HepG2 (cell line): Measurements from ENCODE around the gene TIMM23. TPM values are rescaled to one million over a fixed set of nuclear protein-coding genes. Genes with fewer than 3 reads are reported as not detected.
"Not testable (repeated sequence)": the region's sequence is repeated elsewhere in the genome, so short reads cannot be mapped to it uniquely, and the experiment has no call there.

Source experiments
- HNF4A ChIP-seq: sonication (generic); formaldehyde crosslinking; IDR thresholded peaks from 2 replicates; pipeline ENCODE4 v1.4.0; 2020; ENCODE audit warnings: missing genetic modification reagents
- NR2F6 ChIP-seq, 2 experiments: IDR thresholded peaks; 2 replicates each; pipeline ENCODE4 v1.6.1; 2016; ENCODE audit warnings: antibody characterized with exemption in 1 of 2, mild to moderate bottlenecking in 1 of 2
- POGZ ChIP-seq: sonication (generic); formaldehyde crosslinking; IDR thresholded peaks from 2 replicates; pipeline ENCODE4 v1.4.0; 2020; ENCODE audit warnings: mild to moderate bottlenecking, missing genetic modification reagents
- RAD21 ChIP-seq: fragments of 450-650 bp; formaldehyde crosslinking; IDR thresholded peaks from 2 replicates; pipeline ENCODE4 v1.5.0; 2020; ENCODE audit warnings: mild to moderate bottlenecking
- SALL1 ChIP-seq: sonication (generic); formaldehyde crosslinking; IDR thresholded peaks from 2 replicates; pipeline ENCODE4 v1.8.0; 2022; ENCODE audit warnings: mild to moderate bottlenecking, missing genetic modification reagents
- SOX6 ChIP-seq, 2 experiments: fragments of 450-650 bp in 1 of 2; sonication (generic) in 1 of 2; formaldehyde crosslinking in 1 of 2; IDR thresholded peaks; 2 replicates each; pipeline versions ENCODE4 v1.4.0 to v1.6.1; 2017 to 2020; ENCODE audit warnings: antibody characterized with exemption in 1 of 2, mild to moderate bottlenecking in 1 of 2, missing genetic modification reagents in 1 of 2
- SPEN ChIP-seq: sonication (generic); formaldehyde crosslinking; IDR thresholded peaks from 2 replicates; pipeline ENCODE4 v1.5.1; 2020; ENCODE audit warnings: low read depth, mild to moderate bottlenecking, missing genetic modification reagents
- ZFY ChIP-seq: sonication (generic); formaldehyde crosslinking; IDR thresholded peaks from 2 replicates; pipeline ENCODE4 v1.4.0; 2020; ENCODE audit warnings: missing genetic modification reagents
- ZMYM3 ChIP-seq: sonication (generic); formaldehyde crosslinking; IDR thresholded peaks from 2 replicates; pipeline ENCODE4 v1.5.1; 2020; ENCODE audit warnings: mild to moderate bottlenecking, missing genetic modification reagents
- ZNF331 ChIP-seq: sonication (generic); formaldehyde crosslinking; IDR thresholded peaks from 2 replicates; pipeline ENCODE4 v1.4.0; 2020; ENCODE audit warnings: missing genetic modification reagents
- ZNF644 ChIP-seq: IDR thresholded peaks from 2 replicates; pipeline ENCODE4 v1.6.1; 2016; ENCODE audit warnings: low read depth
- ZNF687 ChIP-seq: sonication (generic); formaldehyde crosslinking; IDR thresholded peaks from 2 replicates; pipeline ENCODE4 v1.5.1; 2020; ENCODE audit warnings: mild to moderate bottlenecking, missing genetic modification reagents, moderate library complexity
- polyA plus RNA-seq, 8 experiments: library from polyadenylated mRNA; depleted of rRNA in 3 of 8; stranded (reverse) in 7 of 8; unstranded in 1 of 8; fragments of >200 nt; fragmentation: Illumina TruSeq in 4 of 8; extraction: Trizol in 4 of 8; gene quantifications; 2 replicates each; pipeline versions ENCODE4 v1.2.1 to v1.2.3, GENCODE V29; 2011 to 2016; ENCODE audit warnings: low read depth in 4 of 8, missing spikeins in 1 of 8, mixed read lengths in 1 of 8; ENCODE audit not compliant: insufficient read depth in 1 of 8
- total RNA-seq, 5 experiments: library from RNA; depleted of rRNA; stranded (reverse); fragments of >200 nt; fragmentation: Illumina TruSeq; extraction: Trizol; gene quantifications; 2 replicates each; pipeline ENCODE4 v1.2.3, GENCODE V29; 2016; ENCODE audit warnings: low read depth in 1 of 5
- TF ChIP-seq, protein P1 (sequence below): sonication (generic); formaldehyde crosslinking; IDR thresholded peaks from 2 replicates; pipeline ENCODE4 v1.5.0; 2020; ENCODE audit warnings: mild to moderate bottlenecking, missing genetic modification reagents, moderate library complexity
- TF ChIP-seq, protein P2 (sequence below): sonication (generic); formaldehyde crosslinking; IDR thresholded peaks from 2 replicates; pipeline ENCODE4 v1.4.0; 2020; ENCODE audit warnings: missing genetic modification reagents, mild to moderate bottlenecking, borderline replicate concordance
- TF ChIP-seq, protein P3 (sequence below): sonication (generic); formaldehyde crosslinking; IDR thresholded peaks from 2 replicates; pipeline ENCODE4 v1.5.0; 2020; ENCODE audit warnings: mild to moderate bottlenecking, missing genetic modification reagents
- TF ChIP-seq, protein P4 (sequence below): IDR thresholded peaks from 2 replicates; pipeline ENCODE4 v1.6.1; 2016; ENCODE audit warnings: mild to moderate bottlenecking

TIMM23 gene
- total and polyA plus RNA-seq, 2 of the 13 experiments (the other 11 are each of a cell fraction or from before 2014, with no cell fraction given): 80.2 to 98.6 TPM

GRCh38 chr10:45983538-45984186 lies 11.4 kb downstream of the TIMM23 start (continued):
- TF ChIP-seq, protein P1, sequence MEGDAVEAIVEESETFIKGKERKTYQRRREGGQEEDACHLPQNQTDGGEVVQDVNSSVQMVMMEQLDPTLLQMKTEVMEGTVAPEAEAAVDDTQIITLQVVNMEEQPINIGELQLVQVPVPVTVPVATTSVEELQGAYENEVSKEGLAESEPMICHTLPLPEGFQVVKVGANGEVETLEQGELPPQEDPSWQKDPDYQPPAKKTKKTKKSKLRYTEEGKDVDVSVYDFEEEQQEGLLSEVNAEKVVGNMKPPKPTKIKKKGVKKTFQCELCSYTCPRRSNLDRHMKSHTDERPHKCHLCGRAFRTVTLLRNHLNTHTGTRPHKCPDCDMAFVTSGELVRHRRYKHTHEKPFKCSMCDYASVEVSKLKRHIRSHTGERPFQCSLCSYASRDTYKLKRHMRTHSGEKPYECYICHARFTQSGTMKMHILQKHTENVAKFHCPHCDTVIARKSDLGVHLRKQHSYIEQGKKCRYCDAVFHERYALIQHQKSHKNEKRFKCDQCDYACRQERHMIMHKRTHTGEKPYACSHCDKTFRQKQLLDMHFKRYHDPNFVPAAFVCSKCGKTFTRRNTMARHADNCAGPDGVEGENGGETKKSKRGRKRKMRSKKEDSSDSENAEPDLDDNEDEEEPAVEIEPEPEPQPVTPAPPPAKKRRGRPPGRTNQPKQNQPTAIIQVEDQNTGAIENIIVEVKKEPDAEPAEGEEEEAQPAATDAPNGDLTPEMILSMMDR (CRISPR knock-in tag): peak; percentile 73
- TF ChIP-seq ZNF644 (CRISPR knock-in tag) (peak; percentile 44; the same call in 1 of the 2 replicates), SOX6 (CRISPR knock-in tag; IDR thresholded peaks at IDR 0.05) (0 out of 2 replicates have a peak, but pooled peaks have one; percentile 17), POGZ (CRISPR knock-in tag) (0 out of 2 replicates have a peak, but pooled peaks have one; percentile 50), SALL1 (CRISPR knock-in tag) (peak; percentile 59; the same call in 1 of the 2 replicates), ZFY (CRISPR knock-in tag) (peak; percentile 48; the same call in 1 of the 2 replicates), NR2F6 (CRISPR knock-in tag; IDR thresholded peaks at IDR 0.05) (peak; percentile 59; the same call in 1 of the 2 replicates), ZMYM3 (CRISPR knock-in tag) (peak; percentile 80; the same call in 1 of the 2 replicates), RAD21 (CRISPR knock-in tag) (peak; percentile 55; the same call in 1 of the 2 replicates), SPEN (CRISPR knock-in tag) (peak; percentile 50; the same call in 1 of the 2 replicates), ZNF687 (CRISPR knock-in tag) (peak; percentile 51), ZNF331 (CRISPR knock-in tag) (0 out of 2 replicates have a peak, but pooled peaks have one; percentile 20), HNF4A (CRISPR knock-in tag) (0 out of 2 replicates have a peak, but pooled peaks have one; percentile 19)
- TF ChIP-seq SOX6, NR2F6 (IDR thresholded peaks at IDR 0.05): not testable (repeated sequence)
- TF ChIP-seq, protein P2, sequence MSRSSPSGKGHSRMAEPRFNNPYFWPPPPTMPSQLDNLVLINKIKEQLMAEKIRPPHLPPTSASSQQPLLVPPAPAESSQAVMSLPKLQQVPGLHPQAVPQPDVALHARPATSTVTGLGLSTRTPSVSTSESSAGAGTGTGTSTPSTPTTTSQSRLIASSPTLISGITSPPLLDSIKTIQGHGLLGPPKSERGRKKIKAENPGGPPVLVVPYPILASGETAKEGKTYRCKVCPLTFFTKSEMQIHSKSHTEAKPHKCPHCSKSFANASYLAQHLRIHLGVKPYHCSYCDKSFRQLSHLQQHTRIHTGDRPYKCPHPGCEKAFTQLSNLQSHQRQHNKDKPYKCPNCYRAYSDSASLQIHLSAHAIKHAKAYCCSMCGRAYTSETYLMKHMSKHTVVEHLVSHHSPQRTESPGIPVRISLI (CRISPR knock-in tag): peak; percentile 19; the same call in 1 of the 2 replicates
- TF ChIP-seq, protein P3, sequence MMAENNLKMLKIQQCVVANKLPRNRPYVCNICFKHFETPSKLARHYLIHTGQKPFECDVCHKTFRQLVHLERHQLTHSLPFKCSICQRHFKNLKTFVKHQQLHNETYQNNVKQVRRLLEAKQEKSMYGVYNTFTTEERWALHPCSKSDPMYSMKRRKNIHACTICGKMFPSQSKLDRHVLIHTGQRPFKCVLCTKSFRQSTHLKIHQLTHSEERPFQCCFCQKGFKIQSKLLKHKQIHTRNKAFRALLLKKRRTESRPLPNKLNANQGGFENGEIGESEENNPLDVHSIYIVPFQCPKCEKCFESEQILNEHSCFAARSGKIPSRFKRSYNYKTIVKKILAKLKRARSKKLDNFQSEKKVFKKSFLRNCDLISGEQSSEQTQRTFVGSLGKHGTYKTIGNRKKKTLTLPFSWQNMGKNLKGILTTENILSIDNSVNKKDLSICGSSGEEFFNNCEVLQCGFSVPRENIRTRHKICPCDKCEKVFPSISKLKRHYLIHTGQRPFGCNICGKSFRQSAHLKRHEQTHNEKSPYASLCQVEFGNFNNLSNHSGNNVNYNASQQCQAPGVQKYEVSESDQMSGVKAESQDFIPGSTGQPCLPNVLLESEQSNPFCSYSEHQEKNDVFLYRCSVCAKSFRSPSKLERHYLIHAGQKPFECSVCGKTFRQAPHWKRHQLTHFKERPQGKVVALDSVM: peak; percentile 98
- TF ChIP-seq, protein P4, sequence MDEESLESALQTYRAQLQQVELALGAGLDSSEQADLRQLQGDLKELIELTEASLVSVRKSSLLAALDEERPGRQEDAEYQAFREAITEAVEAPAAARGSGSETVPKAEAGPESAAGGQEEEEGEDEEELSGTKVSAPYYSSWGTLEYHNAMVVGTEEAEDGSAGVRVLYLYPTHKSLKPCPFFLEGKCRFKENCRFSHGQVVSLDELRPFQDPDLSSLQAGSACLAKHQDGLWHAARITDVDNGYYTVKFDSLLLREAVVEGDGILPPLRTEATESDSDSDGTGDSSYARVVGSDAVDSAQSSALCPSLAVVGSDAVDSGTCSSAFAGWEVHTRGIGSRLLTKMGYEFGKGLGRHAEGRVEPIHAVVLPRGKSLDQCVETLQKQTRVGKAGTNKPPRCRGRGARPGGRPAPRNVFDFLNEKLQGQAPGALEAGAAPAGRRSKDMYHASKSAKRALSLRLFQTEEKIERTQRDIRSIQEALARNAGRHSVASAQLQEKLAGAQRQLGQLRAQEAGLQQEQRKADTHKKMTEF (CRISPR knock-in tag): 0 out of 2 replicates have a peak, but pooled peaks have one; percentile 15
